GM19025 (cell line): ENCODE data around the gene ATP9A.
"Not testable (repeated sequence)": the region's sequence is repeated elsewhere in the genome, so short reads cannot be mapped to it uniquely, and the experiment has no call there.

Experiments used
- ATAC-seq: cut with Tn5 transposase; IDR thresholded peaks from one replicate; pipeline ENCODE4 v1.9.1; 2021; ENCODE audit warnings: mild to moderate bottlenecking, low read depth, moderate library complexity; ENCODE audit not compliant: unreplicated experiment

The ATP9A gene

DNA sequence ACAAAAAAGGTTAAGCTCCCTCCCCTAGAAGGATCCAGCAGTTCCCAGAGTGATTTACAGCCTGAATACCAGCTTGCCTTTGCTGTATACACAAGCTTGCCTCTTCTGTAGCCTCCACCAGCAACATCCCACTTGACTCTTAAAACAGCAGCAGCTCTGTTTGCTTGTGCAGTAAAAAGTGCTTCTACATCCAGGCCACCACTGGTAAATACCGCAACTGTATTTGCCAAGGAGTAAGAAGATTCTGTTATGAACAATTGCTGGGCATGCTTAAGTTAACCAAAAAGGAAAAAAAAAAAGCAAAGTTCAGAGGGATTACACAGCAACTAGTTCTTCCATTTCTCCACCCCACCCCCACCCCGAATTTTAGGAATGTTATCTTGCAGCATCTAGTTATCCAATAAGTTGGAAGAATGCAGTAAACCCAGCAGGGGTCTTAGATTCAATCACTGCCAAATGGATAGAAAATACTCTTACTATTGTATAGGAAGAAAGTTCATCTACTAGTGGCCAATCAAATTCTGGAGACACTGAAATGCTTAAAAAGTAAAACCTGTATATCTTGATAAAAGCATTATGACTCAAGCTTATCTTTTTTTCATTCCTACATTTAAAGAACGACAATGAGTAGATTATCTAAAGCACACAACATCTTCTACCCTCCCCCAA is 29.3 kb upstream of the ATP9A start:
- ATAC-seq, result no peak

DNA sequence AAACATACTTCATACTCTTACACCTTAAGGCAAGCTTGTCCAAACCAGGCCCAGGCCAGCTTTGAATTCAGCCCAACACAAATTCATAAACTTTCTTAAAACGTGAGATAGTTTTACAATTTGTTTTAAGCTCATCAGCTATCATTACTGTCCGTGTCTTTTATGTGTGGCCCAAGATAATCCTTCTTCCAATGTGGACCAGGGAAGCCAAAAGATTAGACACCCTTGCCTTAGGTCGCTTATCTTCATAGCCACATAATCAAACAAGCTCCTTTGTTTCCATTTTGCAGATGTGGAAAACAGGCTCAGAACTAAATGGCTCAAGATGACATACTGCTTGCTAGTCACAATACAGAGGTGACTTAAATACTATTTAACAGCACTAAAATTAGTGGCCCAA is 28.1 kb upstream of the ATP9A start:
- no peak for ATAC-seq

DNA sequence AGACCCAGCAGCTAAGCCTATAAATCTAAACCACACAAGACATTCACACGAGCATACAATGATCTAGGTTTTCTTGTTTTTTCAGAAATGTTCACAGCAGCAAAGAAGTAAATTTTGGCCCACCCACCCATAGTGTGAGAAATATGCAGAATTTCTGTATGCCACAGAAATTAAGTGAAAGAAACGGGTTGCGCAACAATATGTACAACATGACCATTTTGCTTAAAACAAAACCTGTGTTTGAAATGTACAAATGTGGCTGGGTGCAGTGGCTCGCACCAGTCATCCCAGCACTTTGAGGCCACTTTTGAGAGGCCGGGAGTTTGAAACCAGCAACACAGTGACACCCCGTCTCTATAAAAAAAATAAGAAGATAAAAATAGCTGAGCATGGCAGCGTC is 24.8 kb upstream of the ATP9A start:
- no peak for ATAC-seq

- no peak for ATAC-seq
Observed at GRCh38 chr20:51791626-51792025, 23.4 kb upstream of the ATP9A start.

GRCh38 chr20:51790256-51790655 is 22.1 kb upstream of the ATP9A start:
- ATAC-seq, result no peak

- no peak for ATAC-seq
Observed at GRCh38 chr20:51789434-51789833, 21.2 kb upstream of the ATP9A start.

- ATAC-seq, result no peak
Observed at GRCh38 chr20:51788822-51789221, 20.6 kb upstream of the ATP9A start.

GRCh38 chr20:51784299-51784698 is 16.1 kb upstream of the ATP9A start:
- ATAC-seq, result no peak

GRCh38 chr20:51778229-51778759 is 10.1 kb upstream of the ATP9A start:
- ATAC-seq, result not testable (repeated sequence)

GRCh38 chr20:51775241-51775640 is 7.1 kb upstream of the ATP9A start:
- ATAC-seq, result no peak

- ATAC-seq, result no peak
Observed at GRCh38 chr20:51772236-51772635, 4.0 kb upstream of the ATP9A start.

DNA sequence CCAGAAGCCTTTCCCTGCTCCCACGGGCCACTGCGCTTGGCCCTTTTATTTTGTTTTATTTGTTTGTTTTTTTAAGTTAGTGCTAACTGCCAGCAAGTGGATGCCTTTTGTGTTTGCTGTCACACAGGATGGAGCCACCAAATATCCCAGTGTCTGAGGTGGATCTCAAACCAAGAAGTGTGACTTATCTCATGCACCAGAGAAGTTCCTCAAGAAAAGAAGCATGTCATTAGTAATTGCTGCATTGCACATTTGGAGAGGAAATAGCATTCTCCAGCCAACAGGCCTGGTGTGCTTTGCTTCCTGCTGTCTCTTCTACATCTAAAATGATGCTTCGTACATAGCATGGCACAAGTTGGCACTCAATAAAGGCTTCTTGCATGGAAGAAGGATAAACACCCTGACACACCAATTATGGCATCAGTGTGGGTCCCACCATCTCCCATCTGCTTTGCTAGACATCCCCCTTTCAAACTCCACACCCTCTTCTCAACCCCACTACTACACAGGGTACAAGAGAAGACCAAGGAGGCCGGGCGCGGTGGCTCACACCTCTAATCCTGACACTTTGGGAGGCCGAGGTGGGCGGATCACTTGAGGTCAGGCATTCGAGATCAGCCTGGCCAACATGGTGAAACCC is 1.9 kb upstream of the ATP9A start:
- no peak for ATAC-seq

DNA sequence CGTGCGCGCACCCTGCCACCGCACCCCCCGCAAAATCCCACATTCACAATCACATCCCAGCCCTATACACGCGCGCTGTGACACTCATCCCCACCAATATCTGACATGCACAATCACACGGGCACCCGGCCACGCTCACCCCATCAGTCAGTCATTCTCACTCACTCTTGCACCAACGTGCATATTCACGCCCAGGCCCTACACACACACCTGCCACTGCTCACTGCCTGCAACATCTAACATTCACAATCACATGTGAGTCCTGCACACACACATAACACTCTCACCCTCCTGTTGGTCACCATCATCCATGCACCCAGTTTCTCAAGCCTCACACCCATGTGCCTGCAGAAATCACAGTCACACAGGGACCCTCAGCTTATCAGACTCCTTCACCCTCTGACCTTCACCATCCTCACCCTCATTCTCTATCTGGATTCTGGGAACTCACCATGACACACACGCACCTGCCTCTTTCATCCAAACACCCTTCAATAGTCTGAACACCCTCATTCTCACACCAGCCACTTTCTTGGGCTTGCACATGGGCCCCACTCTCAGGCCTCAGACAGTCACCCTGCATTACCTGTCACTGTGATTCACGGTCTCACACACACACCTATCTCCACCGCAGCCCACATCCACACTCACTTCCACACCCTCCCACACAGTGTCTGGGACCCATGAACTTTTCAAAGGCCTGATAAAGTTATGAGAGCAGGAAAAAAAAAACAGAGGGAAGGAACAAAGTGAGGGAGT is 748 bp upstream of the ATP9A start:
- no peak for ATAC-seq

DNA sequence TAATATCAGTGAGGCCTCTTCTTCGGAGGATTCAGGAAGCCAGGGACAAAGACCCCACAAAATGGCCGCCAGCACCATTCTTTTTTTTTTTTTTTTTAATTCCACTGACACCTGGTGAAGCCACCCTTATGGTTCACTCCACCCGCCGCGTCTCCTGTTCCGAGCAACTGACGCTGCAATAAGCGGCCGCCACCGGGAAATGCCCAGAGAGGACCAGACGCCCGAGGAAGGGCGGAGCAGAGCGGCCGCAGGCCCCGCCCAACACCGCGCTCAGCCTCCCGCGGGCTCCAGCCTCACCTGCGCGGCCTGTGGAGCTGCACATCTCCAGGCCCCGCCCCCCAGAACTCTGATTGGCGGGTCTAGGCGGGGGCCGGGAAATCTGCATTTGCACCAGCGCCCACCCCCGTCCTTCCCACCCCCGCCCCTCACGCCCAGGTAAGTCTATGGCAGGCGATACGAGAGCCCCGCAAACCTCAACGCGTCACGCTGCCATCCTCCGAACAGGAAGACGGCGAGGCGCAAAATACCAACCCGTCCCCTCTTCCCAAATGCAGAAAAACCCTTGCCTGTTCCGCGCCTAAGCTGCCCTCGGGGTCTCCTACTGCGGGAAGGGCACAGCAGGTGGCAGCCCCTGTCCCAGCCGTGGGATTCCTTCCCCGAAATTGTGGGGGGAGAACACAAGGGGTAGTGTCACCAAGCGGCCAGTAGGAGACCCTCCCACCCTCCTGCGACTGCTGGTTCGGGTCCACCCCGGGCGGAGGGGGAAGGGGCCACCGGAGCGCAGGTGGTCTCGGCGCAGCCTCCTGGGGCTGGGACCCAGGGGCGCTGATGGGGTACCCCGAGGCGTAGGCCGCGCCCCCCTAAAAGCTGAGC is 960 bp downstream of the ATP9A start:
- no peak for ATAC-seq

DNA sequence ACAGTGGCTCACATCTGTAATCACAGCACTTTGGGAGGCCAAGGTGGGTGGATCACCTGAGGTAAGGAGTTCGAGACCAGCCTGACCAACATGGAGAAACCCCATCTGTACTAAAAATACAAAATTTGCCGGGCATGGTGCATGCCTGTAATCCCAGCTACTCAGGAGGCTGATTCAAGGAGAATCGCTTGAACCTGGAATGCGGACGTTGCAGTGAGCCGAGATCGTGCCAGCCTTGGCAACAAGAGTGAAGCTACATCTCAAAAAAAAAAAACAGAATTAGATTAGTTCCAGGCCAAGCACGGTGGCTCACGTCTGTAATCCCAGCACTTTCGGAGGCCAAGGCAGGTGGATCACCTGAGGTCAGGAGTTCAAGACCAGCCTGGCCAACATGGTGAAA is 2.8 kb downstream of the ATP9A start:
- ATAC-seq, result not testable (repeated sequence)

GRCh38 chr20:51763965-51764602 is 4.1 kb downstream of the ATP9A start:
- ATAC-seq, result no peak

DNA sequence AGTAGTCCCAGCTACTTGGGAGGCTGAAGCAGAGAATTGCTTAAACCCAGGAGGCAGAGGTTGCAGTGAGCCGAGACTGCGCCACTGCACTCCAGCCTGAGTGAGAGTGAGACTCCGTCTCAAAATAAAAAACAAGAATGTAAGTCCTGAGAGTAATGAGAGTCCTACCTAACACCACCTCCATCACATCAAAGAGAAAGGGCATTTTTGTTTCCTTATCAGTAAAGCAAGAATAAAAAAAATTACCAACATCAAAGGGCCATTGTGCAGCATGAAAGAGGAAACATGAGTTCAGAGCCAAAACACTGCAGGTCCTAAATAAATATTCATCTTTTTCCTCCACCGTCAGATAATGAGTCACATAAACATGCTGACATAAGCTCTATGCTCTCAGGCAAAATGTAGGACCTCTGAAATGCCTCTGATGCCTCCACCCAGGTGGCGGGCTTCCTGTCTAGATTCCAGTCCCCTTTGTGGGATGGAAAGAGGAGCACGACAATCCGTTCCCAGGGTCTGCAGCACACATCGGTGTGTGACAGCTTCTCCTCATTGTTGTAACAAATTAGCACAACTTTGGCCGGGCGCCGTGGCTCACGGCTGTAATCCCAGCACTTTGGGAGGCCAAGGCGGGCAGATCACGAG is 7.2 kb downstream of the ATP9A start:
- no peak for ATAC-seq

GRCh38 chr20:51759769-51760510 is 8.2 kb downstream of the ATP9A start:
- ATAC-seq, result no peak

- no peak for ATAC-seq
Observed at GRCh38 chr20:51758978-51759544, 9.1 kb downstream of the ATP9A start.
